Hematopoietic multipotent progenitor cell treated with erythropoietin and hydrocortisone succinate and interleukin-3 and kit ligand, for 8 days (in vitro differentiated cells): ENCODE data around the gene NDST3.
"Not testable (repeated sequence)": the region's sequence is repeated elsewhere in the genome, so short reads cannot be mapped to it uniquely, and the experiment has no call there.

Experiments
- DNase-seq: peaks from one replicate; pipeline ENCODE4 v3.0.0-alpha.2; 2015

The NDST3 gene

DNA sequence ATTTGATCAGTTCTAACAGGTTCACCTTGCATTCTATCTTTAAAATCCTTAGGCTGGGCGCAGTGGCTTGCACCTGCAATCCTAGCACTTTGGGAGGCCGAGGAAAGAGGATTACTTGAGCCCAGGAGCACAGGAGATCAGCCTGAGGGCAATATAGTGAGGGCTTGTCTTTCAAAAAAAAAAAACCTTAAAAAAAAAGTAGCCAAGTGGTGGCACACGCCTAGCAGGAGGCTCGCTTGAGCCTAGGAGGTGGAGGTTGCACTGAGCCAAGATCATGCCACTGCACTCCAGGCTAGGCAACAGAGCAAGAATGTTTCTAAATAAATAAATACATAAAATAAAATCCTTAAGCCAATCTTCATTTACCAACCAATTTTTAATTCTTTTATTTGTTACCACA lies 243.0 kb downstream of the NDST3 start:
- peak; percentile 38 for DNase-seq

DNA sequence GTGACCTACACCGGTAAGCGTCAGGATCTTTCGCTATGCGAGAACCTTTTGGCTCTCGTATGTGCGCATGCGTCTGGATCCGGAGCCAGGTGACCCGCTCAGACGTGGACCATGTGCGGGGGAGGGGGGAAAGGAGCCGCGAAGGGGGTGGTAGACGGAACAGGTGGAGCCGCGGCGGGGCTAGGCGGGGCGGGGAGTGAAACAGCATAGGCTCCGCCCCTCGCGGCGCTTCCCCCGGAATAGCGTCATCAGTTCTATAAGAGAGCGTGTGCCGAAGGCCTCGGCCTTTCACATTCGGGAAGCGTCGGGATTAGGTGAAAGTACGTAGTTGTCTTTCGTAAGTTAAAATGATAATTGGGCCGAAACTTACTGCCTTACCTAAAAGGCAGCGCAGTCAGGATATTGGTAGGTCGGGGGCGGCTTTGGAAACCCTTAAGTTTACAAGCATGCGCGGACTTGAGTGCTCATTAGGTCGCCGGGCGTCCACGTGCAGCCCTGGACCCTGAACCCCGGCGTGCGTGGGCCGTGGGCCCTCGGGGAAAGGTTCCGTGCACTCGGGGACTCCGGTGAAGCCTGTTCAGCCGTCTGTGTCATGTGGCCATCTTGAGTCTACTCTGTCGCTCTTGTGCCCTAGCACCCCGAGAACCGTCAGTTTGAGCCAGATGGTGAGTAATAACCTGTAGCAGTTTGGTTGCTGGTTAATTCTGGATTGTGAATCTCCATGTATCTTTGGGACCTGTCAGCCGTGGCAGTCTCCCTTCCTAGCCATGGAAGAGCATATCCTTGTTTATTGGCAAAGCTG lies 244.4 kb downstream of the NDST3 start:
- peak; percentile 94 for DNase-seq

DNA sequence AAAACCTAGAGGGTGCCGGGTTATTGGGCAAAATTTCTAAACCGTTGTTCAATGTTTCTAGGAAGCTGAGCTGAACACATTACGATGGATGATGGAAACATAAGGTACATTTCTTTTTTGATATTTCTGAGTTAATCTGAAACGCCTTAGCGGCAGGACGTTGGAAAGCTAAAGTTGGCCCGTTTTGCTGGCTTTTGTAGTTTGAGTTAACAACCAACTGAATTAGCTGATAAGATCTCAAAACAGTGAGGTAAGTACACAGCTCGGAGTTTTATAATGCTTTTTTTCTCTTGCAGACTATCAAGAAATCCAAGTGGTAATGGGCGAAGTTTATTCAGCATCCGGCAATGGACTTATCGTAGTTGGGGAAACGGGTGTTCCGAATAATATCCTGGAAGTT lies 245.0 kb downstream of the NDST3 start:
- peak; percentile 56 for DNase-seq

DNA sequence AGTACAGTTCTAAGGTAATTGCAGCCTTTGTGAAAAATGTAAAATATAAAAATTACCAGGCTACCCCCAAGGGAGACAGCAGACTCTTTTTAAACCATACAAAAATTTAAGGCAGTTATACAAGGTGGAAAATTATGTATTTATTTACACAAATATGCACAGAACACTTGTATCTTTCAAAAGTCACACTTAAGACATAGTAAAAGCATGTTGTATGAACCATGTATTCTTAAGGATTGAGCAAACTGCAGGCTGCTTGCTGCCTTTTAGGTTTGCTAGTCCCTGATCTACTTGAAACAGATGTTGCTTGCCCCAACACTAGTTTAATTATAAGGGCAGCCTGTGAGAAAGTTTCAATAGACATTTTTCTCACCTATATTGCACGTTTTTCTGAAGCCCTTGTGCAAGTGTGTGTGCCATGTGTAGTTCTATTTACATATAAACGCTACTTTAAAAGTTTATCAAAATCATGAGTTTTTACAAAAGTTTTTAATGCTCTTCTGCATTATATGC lies 245.7 kb downstream of the NDST3 start:
- peak; percentile 45 for DNase-seq

DNA sequence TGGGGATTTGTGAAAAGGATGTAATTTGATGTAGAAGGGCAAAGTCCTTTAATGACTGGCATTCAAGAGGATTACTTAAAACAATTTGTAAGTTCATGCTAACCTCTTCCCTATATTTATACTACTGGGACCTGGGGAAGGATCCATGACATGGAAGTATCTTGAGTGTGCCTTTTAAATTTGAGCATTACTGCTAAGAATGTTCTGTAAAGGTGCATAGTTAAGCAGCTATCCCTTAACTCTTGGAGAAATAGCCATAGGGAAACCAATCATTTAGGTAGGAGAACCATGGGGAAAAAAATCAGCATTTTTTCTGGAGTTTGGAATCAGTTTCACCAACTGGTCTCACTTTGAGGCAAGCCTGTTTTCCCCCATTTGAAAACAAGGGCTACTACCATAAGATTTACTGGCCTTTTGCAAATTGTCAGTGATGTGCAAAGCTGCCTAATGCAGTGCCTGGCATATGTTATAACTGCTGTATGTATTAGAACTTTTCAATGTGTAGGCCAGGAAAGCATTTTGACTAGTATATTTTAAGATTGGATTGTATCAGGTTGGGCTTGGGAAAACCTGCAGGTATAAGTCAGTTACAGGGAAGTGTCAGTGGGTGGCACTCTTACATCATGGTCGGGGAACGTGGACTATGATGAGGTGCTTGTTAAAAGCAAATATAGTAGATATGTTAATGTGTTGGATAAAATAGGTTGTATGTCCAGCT lies 246.4 kb downstream of the NDST3 start:
- peak; percentile 81 for DNase-seq

DNA sequence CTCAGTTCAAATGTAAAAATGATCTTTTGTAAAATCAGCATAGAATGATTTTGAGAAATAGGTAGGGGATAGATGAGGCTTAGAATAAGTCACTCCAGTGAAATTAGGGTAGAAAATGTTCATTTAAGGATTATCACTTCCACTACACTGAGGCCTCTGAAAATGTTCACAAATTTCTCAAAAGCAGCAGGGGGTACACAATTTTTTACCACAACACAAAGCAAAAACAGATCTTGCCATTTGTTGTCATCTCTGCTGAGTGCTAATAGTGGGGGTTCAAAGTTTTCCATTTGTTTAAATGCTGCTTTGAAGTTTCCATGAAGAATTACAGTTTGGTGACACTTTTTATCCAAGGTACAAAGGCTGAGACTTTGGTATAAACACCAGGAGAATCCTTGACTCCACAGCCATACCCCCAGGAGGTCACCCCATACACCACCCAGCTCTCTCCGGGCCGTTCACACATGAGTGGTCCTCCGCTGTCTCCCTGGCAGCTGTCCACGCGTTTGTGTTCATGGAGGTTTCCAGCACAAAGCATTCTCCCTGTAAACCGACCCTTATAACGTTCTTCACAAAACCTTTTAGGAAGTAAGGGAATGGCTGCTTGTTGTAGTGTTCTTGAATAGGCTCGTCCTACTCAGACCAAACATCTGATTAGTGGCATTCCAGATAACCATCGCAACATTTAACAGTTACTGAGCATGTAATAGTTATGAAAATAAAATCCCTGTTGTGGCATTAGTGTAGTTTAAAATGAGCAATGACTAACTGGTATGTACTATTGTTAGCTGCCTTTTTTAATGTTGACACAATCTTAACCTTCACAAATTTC lies 247.5 kb downstream of the NDST3 start:
- peak; percentile 60 for DNase-seq

DNA sequence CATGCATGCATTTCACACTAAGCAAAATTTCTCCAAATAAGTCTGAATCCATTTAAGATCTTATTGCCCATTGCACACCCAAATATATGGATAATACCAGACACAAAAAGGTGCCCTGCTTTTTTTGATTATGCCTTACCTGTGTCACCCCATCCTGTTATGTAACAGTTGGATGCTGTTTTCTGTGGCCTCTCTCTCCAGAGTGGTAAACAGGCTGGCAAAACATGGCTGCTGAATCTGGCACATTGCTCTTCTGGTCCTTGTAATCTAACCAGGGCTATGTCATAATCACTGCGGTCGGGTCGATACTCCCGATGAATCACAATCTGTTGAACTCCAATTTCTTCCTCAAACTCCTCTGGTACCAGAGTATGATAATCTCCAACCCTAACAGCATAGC lies 248.4 kb downstream of the NDST3 start:
- peak; percentile 36 for DNase-seq

DNA sequence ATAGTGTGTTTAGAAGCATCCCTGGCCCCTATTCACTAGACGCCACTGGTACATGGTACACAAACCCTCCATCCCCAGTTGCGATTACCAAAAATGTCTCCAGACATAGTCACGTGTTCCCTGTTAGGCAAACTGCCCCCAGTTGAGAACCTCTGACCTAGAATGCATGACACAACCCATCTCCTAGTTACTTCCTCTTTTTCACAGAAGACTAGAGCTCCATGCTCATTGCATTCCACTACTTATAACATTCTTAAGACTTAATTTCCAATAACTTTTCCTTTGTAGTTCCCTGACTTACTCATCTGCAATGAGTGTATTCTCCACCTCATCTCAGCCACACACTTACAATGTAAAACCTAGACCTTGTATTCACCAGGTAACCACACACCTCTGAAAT lies 249.9 kb downstream of the NDST3 start:
- peak; percentile 31 for DNase-seq

DNA sequence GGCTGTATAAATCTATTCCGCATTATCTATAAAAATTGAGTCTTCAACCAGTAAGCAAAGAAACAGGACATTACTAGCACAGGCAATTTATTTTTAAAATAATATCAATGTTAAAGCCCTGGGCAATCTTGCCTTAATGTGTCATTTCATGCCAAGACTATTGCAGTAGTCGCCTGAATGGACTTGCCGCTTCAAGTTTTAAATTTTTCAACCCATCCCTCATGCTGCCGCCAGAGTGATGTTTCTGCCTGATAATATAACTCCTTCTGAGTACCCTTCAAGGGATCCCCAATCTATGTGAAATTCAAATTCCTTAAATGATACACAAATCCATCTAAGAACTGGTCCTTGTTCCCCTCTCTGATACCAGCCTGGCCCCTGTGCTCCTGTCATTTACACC lies 251.6 kb downstream of the NDST3 start:
- DNase-seq: no peak

DNA sequence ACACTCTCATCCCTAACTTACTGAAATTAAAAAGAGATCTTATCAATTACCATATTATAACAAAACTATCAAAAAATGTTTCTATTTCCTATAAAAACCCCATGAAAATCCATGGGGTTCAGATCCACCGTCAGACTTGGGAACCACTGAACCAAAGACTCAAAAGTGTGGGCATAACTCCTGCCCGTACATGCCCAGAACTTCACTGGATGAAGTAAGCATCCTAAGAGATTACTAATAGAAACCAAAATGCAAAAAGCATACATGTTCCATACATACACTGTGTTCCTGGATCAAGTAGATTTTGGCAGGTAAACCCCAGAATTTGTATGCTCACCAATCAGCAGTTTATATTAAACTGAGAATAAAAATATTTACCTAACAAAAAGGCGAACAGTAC lies 252.4 kb downstream of the NDST3 start:
- DNase-seq: no peak

DNA sequence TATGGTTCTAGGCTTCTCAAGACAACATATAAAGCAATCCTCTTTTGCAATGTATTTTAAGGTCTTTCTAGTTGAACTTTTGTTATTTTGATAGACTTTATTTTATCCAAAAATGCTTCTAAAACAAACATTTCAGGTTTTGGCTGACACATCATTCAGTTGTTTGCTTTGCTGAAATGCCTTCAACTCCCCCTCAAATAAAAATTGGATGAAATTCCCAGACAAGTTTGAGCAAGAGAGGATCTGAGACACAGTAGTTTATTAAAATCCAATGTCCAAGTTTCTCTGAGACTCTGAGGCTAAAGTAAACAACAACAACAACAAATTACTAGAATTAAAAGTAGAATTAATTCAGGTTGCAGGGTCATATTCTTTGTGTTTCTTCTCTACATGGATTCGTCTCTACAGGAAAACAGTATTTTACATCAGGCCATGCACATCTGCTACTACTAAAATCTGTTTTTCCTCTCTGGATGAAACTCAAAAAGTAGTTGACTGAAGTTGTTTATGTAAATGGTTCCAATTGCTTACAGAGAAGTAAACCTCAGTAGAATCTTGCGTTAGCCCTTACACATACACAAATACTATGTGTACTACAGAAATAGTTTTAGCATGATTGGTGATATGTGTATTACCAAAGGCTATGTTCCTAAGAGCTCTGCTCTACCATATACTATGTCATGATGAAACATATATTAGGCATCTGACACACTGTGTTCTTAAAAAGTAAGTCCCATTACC lies 253.6 kb downstream of the NDST3 start:
- DNase-seq: no peak

DNA sequence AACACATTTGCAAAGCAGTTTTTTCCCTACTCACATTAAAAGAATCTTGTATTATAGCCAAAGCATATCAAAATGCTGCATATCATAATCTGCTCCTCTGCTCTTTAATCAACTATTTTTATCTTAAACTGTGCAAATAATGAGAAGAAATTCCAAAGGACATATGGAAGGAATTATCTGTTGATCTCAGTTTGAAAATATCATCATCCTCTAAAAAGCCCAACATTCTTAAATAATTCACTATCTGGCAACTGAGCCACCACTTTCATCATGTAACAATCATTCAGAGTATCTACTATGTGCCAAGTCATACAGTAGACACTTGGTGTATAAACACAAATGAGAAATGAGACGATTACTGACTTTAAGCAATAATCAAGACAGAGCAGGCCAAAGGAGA lies 255.5 kb downstream of the NDST3 start:
- DNase-seq: no peak

DNA sequence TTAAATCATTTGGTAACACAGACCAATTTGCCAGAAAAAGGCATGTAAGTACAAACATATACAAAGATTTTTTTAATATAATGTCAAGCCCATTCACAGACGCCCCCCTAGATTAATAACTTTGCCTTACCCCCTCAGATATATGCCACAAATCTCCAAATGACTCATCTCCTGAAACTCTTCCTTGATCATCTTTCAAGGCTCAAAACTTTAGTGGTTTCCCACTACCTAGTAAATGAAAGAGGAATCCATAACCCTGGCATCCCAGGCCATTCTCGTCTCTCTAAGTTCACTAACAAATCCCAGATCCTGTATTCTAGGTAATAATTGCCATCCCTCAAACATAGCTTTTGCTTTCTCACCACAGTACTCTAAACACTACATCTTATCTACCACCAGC lies 256.7 kb downstream of the NDST3 start:
- no peak for DNase-seq

DNA sequence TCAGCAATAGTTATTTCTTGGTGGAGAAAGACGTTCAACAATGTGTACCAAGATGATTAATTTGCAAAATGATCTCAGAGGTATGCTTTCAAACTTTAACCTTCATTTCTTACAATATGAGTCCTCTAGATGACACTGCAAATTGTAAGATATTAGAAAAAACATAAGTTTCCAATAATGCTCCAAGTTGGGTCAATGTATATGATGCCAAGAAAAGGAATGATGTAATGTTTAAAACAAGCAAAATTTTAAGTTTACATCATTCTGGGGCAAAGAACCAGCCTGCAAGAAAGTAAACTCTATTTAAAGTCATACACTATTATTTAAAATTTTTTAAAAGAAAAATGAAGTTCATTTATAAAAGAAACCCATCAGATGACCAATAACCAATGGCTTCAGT lies 262.4 kb downstream of the NDST3 start:
- no peak for DNase-seq

DNA sequence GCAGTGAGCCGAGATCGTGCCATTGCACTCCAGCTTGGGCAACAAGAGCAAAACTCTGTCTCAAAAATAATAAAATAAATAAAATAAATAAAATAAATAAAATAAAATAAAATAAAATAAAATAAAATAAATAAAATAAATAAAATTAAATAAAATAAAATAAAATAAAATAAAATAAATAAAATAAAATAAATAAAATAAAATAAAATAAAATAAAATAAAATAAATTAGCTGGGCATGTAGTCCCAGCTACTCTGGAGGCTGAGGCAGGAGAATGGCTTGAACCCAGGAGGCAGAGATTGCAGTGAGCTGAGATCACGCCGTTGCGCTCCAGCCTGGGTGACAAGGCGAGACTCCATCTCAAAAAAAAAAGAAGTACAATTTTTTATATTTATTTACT lies 265.3 kb downstream of the NDST3 start:
- not testable (repeated sequence) for DNase-seq

DNA sequence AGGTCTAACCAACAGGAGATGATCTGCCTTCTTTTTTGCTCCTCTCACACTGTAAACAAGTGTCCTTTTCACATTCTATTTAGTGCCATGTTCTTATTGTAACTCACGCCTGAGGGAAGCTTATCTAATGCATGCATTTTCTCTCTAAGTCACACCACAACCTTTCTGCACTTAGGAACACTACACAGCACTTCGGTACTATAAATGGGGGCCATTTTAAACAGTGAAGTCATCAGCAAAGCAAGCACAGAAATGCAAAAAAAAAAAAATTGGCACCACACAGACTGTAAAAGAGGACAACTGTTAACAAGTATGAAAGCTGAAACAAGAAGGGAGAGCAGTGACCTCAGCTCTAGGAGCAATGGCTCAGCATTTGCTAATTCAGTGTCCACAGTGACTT lies 273.4 kb downstream of the NDST3 start:
- no peak for DNase-seq
